Neural cell (in vitro differentiated cells): ENCODE results near the gene CYB5A.

ENCODE experiments used
- CTCF ChIP-seq: fragments of 450-650 bp; IDR thresholded peaks from 2 replicates; pipeline ENCODE4 v1.5.1; 2014; ENCODE audit warnings: antibody characterized with exemption, mild to moderate bottlenecking, moderate library complexity; ENCODE audit not compliant: poor library complexity, severe bottlenecking
- EP300 ChIP-seq: fragments of 450-650 bp; conservative IDR thresholded peaks from 2 replicates; pipeline ENCODE4 v1.6.1; 2014; ENCODE audit warnings: antibody characterized with exemption, mild to moderate bottlenecking, moderate library complexity; ENCODE audit not compliant: poor library complexity, severe bottlenecking
- EZH2 ChIP-seq: fragments of 200-600, 300-800 bp; shearing (Covaris generic), sonication (generic); IDR thresholded peaks from 2 replicates; pipeline ENCODE4 v1.6.1; 2014; ENCODE audit warnings: antibody characterized with exemption, low read length, borderline replicate concordance, mild to moderate bottlenecking; ENCODE audit not compliant: insufficient read depth, poor library complexity, severe bottlenecking
- MXI1 ChIP-seq: fragments of 450-650 bp; conservative IDR thresholded peaks from 2 replicates; pipeline ENCODE4 v1.6.1; 2014; ENCODE audit warnings: antibody characterized with exemption, mild to moderate bottlenecking; ENCODE audit not compliant: poor library complexity, severe bottlenecking
- POLR2AphosphoS5 ChIP-seq: IDR thresholded peaks from 2 replicates; pipeline ENCODE4 v1.6.1; 2012
- RAD21 ChIP-seq: fragments of 450-650 bp; conservative IDR thresholded peaks from 2 replicates; pipeline ENCODE4 v1.6.1; 2014; ENCODE audit warnings: antibody characterized with exemption, mild to moderate bottlenecking, moderate library complexity
- REST ChIP-seq: IDR thresholded peaks from 2 replicates; pipeline ENCODE4 v1.6.1; 2012; ENCODE audit warnings: borderline replicate concordance
- TAF1 ChIP-seq: IDR thresholded peaks from 2 replicates; pipeline ENCODE4 v1.6.1; 2012; ENCODE audit warnings: low read depth

GRCh38 chr18:74328206-74328605 lies 36.4 kb upstream of the CYB5A start:
- TF ChIP-seq TAF1 (no peak), CTCF (no peak), REST (no peak), EP300 (no peak), POLR2AphosphoS5 (no peak), MXI1 (no peak), RAD21 (no peak), EZH2 (no peak)
